HCT116 (cell line): Measurements from ENCODE around the gene SERINC1. TPM values are rescaled to one million over a fixed set of nuclear protein-coding genes. Genes with fewer than 3 reads are reported as not detected.

ENCODE experiments used
- ATAC-seq: fragments of 200-7000 bp; cut with Tn5 transposase; 2 replicates; pipeline ENCODE4 v1.9.1; 2020; ENCODE audit warnings: mild to moderate bottlenecking, moderate library complexity
- BruUV-seq: library from RNA; stranded (reverse); fragments of 400-500 nt; replicated peaks from 2 replicates; lab custom pipeline; 2021; lab: Mats Ljungman, UMichigan
- CTCF ChIA-PET: fragments of 300-600 bp; sonication (Branson Sonifier 250); formaldehyde crosslinking; loops from one replicate; lab custom pipeline; 2021; ENCODE audit warnings: antibody characterized with exemption; lab: Charles Lee
- POLR2A ChIA-PET: fragments of 300-600, 350-600 bp; sonication (Branson Sonifier 250); formaldehyde crosslinking; loops from one replicate; lab custom pipeline; 2021; ENCODE audit warnings: antibody characterized with exemption; lab: Charles Lee
- RAD21 ChIA-PET, 2 experiments: fragments of 300-600 bp; sonication (Branson Sonifier 250); formaldehyde crosslinking; loops; one replicate each; lab custom pipeline; 2023; ENCODE audit warnings: low total read pairs in 2 of 2; ENCODE audit not compliant: uncharacterized antibody in 2 of 2, unreplicated experiment in 2 of 2, low non-redundant PET in 1 of 2; lab: Charles Lee
- DNase-seq: peaks from one replicate; pipeline ENCODE4 v3.0.0-alpha.2; 2010; ENCODE audit warnings: low read depth, low spot score
- H2AFZ ChIP-seq: fragments of 200-600 bp; shearing (Covaris generic), sonication (generic); 2 replicates; pipeline ENCODE4 v1.6.1; 2017; ENCODE audit warnings: low read depth, mixed run types, mixed read lengths, antibody characterized with exemption, low read length; ENCODE audit not compliant: poor library complexity, severe bottlenecking
- H3K27ac ChIP-seq: 2 replicates; pipeline ENCODE4 v1.5.1; 2012; ENCODE audit warnings: low read depth, low read length
- H3K27me3 ChIP-seq: fragments of 200-600 bp; sonication (generic); 2 replicates; pipeline ENCODE4 v1.6.1; 2016; ENCODE audit warnings: mixed run types, low read length, mixed read lengths; ENCODE audit not compliant: insufficient read depth
- H3K36me3 ChIP-seq, 2 experiments: fragments of 200-500 bp in 1 of 2; fragments of 200-600 bp in 1 of 2; sonication (Bioruptor generic) in 1 of 2; sonication (generic) in 1 of 2; 2 replicates each; pipeline versions ENCODE4 v1.5.1 to v1.6.1; 2014 to 2016; ENCODE audit warnings: low read length in 2 of 2, inconsistent platforms in 1 of 2, mixed read lengths in 1 of 2, mixed run types in 1 of 2; ENCODE audit not compliant: insufficient read depth in 2 of 2, control insufficient read depth in 1 of 2
- H3K4me1 ChIP-seq, 2 experiments: fragments of 200-600 bp in 1 of 2; sonication (generic) in 1 of 2; 2 replicates each; pipeline versions ENCODE4 v1.5.1 to v1.6.1; 2012 to 2017; ENCODE audit warnings: low read length in 2 of 2, inconsistent platforms in 1 of 2, mild to moderate bottlenecking in 1 of 2, mixed read lengths in 1 of 2, mixed run types in 1 of 2, moderate library complexity in 1 of 2; ENCODE audit not compliant: insufficient read depth in 2 of 2, control insufficient read depth in 1 of 2
- H3K4me2 ChIP-seq: fragments of 200-600 bp; sonication (generic); 2 replicates; pipeline ENCODE4 v1.6.1; 2017; ENCODE audit warnings: mixed run types, low read length, mixed read lengths
- H3K4me3 ChIP-seq, 2 experiments: fragments of 200-600 bp in 1 of 2; sonication (generic) in 1 of 2; replicated peaks in 1 of 2; 2 replicates each; pipeline ENCODE4 v1.5.1; 2011 to 2016; ENCODE audit warnings: low read length in 2 of 2, control low read depth in 1 of 2, low read depth in 1 of 2, mild to moderate bottlenecking in 1 of 2, mixed read lengths in 1 of 2, mixed run types in 1 of 2
- H3K79me2 ChIP-seq: fragments of 200-600 bp; sonication (generic); 2 replicates; pipeline ENCODE4 v1.6.1; 2017; ENCODE audit warnings: mild to moderate bottlenecking, mixed run types, low read length, moderate library complexity, mixed read lengths; ENCODE audit not compliant: insufficient read depth
- H3K9ac ChIP-seq: fragments of 200-600 bp; sonication (generic); 2 replicates; pipeline ENCODE4 v1.6.1; 2016; ENCODE audit warnings: low read length, mixed read lengths
- H3K9me2 ChIP-seq: fragments of 200-600 bp; sonication (generic), shearing (Covaris generic); 2 replicates; pipeline ENCODE4 v1.6.1; 2017; ENCODE audit warnings: mixed run types, mild to moderate bottlenecking, moderate library complexity; ENCODE audit not compliant: insufficient read depth
- H3K9me3 ChIP-seq, 2 experiments: fragments of 200-500 bp in 1 of 2; fragments of 200-600 bp in 1 of 2; sonication (Bioruptor generic) in 1 of 2; sonication (generic) in 1 of 2; 2 replicates each; pipeline ENCODE4 v1.6.1; 2014 to 2017; ENCODE audit warnings: low read length in 2 of 2, mixed read lengths in 2 of 2, inconsistent platforms in 1 of 2, low read depth in 1 of 2, mild to moderate bottlenecking in 1 of 2, mixed run types in 1 of 2, moderate library complexity in 1 of 2; ENCODE audit not compliant: control insufficient read depth in 1 of 2, insufficient read depth in 1 of 2
- H4K20me1 ChIP-seq: fragments of 200-600 bp; sonication (generic), shearing (Covaris generic); 2 replicates; pipeline ENCODE4 v1.6.1; 2017; ENCODE audit warnings: mixed run types, mild to moderate bottlenecking, moderate library complexity; ENCODE audit not compliant: insufficient read depth
- ATF3 ChIP-seq: IDR thresholded peaks from 2 replicates; pipeline ENCODE4 v1.6.1; 2012
- CBX3 ChIP-seq: IDR thresholded peaks from 2 replicates; pipeline ENCODE4 v1.6.1; 2012; ENCODE audit warnings: low read depth
- CEBPB ChIP-seq: IDR thresholded peaks from 2 replicates; pipeline ENCODE4 v1.6.1; 2012; ENCODE audit warnings: low read depth
- CTCF ChIP-seq, 3 experiments: fragments of 200-600 bp in 1 of 3; sonication (generic) in 1 of 3; IDR thresholded peaks in 2 of 3; conservative IDR thresholded peaks in 1 of 3; 2 replicates each; pipeline ENCODE4 v1.5.1; 2012 to 2017; ENCODE audit warnings: low read depth in 2 of 3, low read length in 2 of 3, antibody characterized with exemption in 1 of 3, borderline replicate concordance in 1 of 3, control low read depth in 1 of 3, mild to moderate bottlenecking in 1 of 3, mixed read lengths in 1 of 3, mixed run types in 1 of 3, moderate library complexity in 1 of 3; ENCODE audit not compliant: insufficient read depth in 1 of 3
- JUND ChIP-seq: IDR thresholded peaks from 2 replicates; pipeline ENCODE4 v1.6.1; 2012
- POLR2A ChIP-seq: IDR thresholded peaks from 2 replicates; pipeline ENCODE4 v1.7.0; 2011; ENCODE audit warnings: borderline replicate concordance; ENCODE audit not compliant: insufficient read depth, insufficient read length; ENCODE audit errors: extremely low read depth
- POLR2AphosphoS5 ChIP-seq: IDR thresholded peaks from 2 replicates; pipeline ENCODE4 v1.6.1; 2011; ENCODE audit warnings: mild to moderate bottlenecking, low read depth, low read length, moderate library complexity
- RAD21 ChIP-seq: IDR thresholded peaks from 2 replicates; pipeline ENCODE4 v1.6.1; 2012; ENCODE audit warnings: low read depth, mild to moderate bottlenecking
- SP1 ChIP-seq: IDR thresholded peaks from 2 replicates; pipeline ENCODE4 v1.6.1; 2012; ENCODE audit warnings: low read depth
- TCF7L2 ChIP-seq: IDR thresholded peaks from 2 replicates; pipeline ENCODE4 v1.7.0; 2011; ENCODE audit warnings: borderline replicate concordance, inconsistent platforms; ENCODE audit not compliant: insufficient read depth, insufficient read length; ENCODE audit errors: extremely low read depth
- ZFX ChIP-seq: fragments of 450-650 bp; IDR thresholded peaks from 2 replicates; pipeline ENCODE4 v1.6.1; 2017
- ZNF274 ChIP-seq: fragments of 200-500 bp; sonication (Bioruptor generic); IDR thresholded peaks from 2 replicates; pipeline ENCODE4 v1.6.1; 2014; ENCODE audit warnings: mild to moderate bottlenecking, low read depth, low read length, inconsistent platforms
- intact Hi-C: fragments of 100-400 bp; cut with micrococcal nuclease; formaldehyde crosslinking; loops from 2 replicates; pipeline ENCODE4 v1.10.0; 2022
- total RNA-seq: library from RNA; stranded (reverse); gene quantifications from one replicate; pipeline ENCODE4 v1.2.1, GENCODE V29; 2021; ENCODE audit not compliant: unreplicated experiment

The SERINC1 gene
- total RNA-seq, 1 experiment from 2014 or later: 45.2 TPM

- TF ChIP-seq CTCF (IDR thresholded peaks at IDR 0.05 in 2 of 3, conservative IDR thresholded peaks at IDR 0.05 in 1 of 3; ENCODE audit: borderline replicate concordance in 1 of 3, insufficient read depth in 1 of 3, low read depth in 2 of 3, low read length in 2 of 3): no peak
- TF ChIP-seq TCF7L2: no peak
Measured at GRCh38 chr6:122428781-122429180, 42.8 kb downstream of the SERINC1 start (continued).

- RAD21 ChIA-PET: no interaction called here
- no peaks in the 10 kb centered on the region for H3K79me2 ChIP-seq
- no peaks in the 10 kb centered on the region; the same call in 1 of the 2 replicates for H4K20me1 ChIP-seq
- H3K9ac ChIP-seq: no peak overlapping the region
- no peaks in the 10 kb centered on the region for H3K27me3 ChIP-seq
- POLR2A ChIA-PET: no interaction called here
- peaks cover 21 to 25% of the 10 kb centered on the region in 2 experiments for H3K36me3 ChIP-seq
- no peak overlapping the region for H3K27ac ChIP-seq
- no peaks in the 10 kb centered on the region for H3K9me3 ChIP-seq
- intact Hi-C loops: no loop called here
- H2AFZ ChIP-seq: no peak overlapping the region
- no peak overlapping the region for H3K4me2 ChIP-seq
- H3K4me1 ChIP-seq: no peaks in the 10 kb centered on the region
- no peak overlapping the region for H3K4me3 ChIP-seq
- DNase-seq (no peak), ATAC-seq (no peak)
- no TSS peak for BruUV-seq
- H3K9me2 ChIP-seq: no peaks in the 10 kb centered on the region
- TF ChIP-seq CEBPB (no peak), ZFX (no peak), JUND (no peak), TCF7L2 (no peak), POLR2A (no peak), POLR2AphosphoS5 (no peak)
- CTCF ChIA-PET: no interaction called here
Measured at GRCh38 chr6:122426597-122426996, 45.0 kb downstream of the SERINC1 start.

GRCh38 chr6:122423734-122424133 lies 47.9 kb downstream of the SERINC1 start:
- H3K27ac ChIP-seq: no peak overlapping the region
- H3K9ac ChIP-seq: no peak overlapping the region
- H3K9me2 ChIP-seq: no peaks in the 10 kb centered on the region
- ChIA-PET POLR2A (no interaction called here), CTCF (no interaction called here), RAD21 (no interaction called here)
- no peak overlapping the region for H3K4me3 ChIP-seq
- H3K4me1 ChIP-seq: no peaks in the 10 kb centered on the region
- no peaks in the 10 kb centered on the region for H3K27me3 ChIP-seq
- H2AFZ ChIP-seq: no peak overlapping the region
- no peaks in the 10 kb centered on the region; the same call in 1 of the 2 replicates for H4K20me1 ChIP-seq
- TF ChIP-seq ZFX (no peak), ATF3 (no peak), RAD21 (no peak), ZNF274 (no peak), CBX3 (no peak), SP1 (no peak)
- no peaks in the 10 kb centered on the region for H3K9me3 ChIP-seq
- H3K79me2 ChIP-seq: no peaks in the 10 kb centered on the region
- H3K4me2 ChIP-seq: no peak overlapping the region
- H3K36me3 ChIP-seq: peaks cover 28 to 32% of the 10 kb centered on the region in 2 experiments
- intact Hi-C loops: no loop called here
- DNase-seq: no peak
- BruUV-seq: no TSS peak
- no peak for ATAC-seq
